Endothelial cell (in vitro differentiated cells): ENCODE results near the gene OR51I1. TPM values are rescaled to one million over a fixed set of nuclear protein-coding genes. Genes with fewer than 3 reads are reported as not detected.

Source experiments
- DNase-seq: peaks from one replicate; pipeline ENCODE4 v3.0.0; 2021; ENCODE audit warnings: low spot score
- H3K27ac Mint-ChIP-seq: one replicate; pipeline ENCODE4 v1.8.0; 2021; ENCODE audit warnings: mixed read lengths, inconsistent platforms; ENCODE audit not compliant: unreplicated experiment
- H3K27me3 Mint-ChIP-seq: one replicate; pipeline ENCODE4 v1.8.0; 2021; ENCODE audit warnings: mild to moderate bottlenecking, moderate library complexity, mixed read lengths, inconsistent platforms; ENCODE audit not compliant: unreplicated experiment
- H3K36me3 Mint-ChIP-seq: one replicate; pipeline ENCODE4 v1.8.0; 2021; ENCODE audit warnings: mild to moderate bottlenecking, low read depth, mixed read lengths, inconsistent platforms; ENCODE audit not compliant: unreplicated experiment
- H3K4me1 Mint-ChIP-seq: one replicate; pipeline ENCODE4 v1.8.0; 2021; ENCODE audit warnings: mild to moderate bottlenecking, mixed read lengths, inconsistent platforms; ENCODE audit not compliant: unreplicated experiment
- H3K4me3 Mint-ChIP-seq: one replicate; pipeline ENCODE4 v1.8.0; 2021; ENCODE audit warnings: mild to moderate bottlenecking, mixed read lengths, inconsistent platforms; ENCODE audit not compliant: unreplicated experiment
- H3K9me3 Mint-ChIP-seq: one replicate; pipeline ENCODE4 v1.8.0; 2021; ENCODE audit warnings: mixed read lengths, inconsistent platforms; ENCODE audit not compliant: unreplicated experiment
- long read RNA-seq: library from polyadenylated mRNA; unstranded; transcript quantifications from one replicate; pipeline ENCODE4 v2.0.0, GENCODE V29; 2020; ENCODE audit not compliant: unreplicated experiment
- total RNA-seq: library from RNA; stranded (reverse); fragmentation: NEBNext Ultra II Directional; extraction: Animal tissue kit (Norgen Biotek cat#: 25700); gene quantifications from one replicate; pipeline ENCODE4 v1.2.1, GENCODE V29; 2021; ENCODE audit not compliant: unreplicated experiment
- TF ChIP-seq, protein P1 (sequence below): fragments of 200-600 bp; sonication (generic); IDR thresholded peaks from one replicate; pipeline ENCODE4 v1.5.0; 2021; ENCODE audit warnings: antibody characterized with exemption; ENCODE audit not compliant: unreplicated experiment

OR51I1 gene, protein sequence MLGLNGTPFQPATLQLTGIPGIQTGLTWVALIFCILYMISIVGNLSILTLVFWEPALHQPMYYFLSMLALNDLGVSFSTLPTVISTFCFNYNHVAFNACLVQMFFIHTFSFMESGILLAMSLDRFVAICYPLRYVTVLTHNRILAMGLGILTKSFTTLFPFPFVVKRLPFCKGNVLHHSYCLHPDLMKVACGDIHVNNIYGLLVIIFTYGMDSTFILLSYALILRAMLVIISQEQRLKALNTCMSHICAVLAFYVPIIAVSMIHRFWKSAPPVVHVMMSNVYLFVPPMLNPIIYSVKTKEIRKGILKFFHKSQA
- total RNA-seq: 1.2 TPM
- long read RNA-seq: 0 reads

DNA sequence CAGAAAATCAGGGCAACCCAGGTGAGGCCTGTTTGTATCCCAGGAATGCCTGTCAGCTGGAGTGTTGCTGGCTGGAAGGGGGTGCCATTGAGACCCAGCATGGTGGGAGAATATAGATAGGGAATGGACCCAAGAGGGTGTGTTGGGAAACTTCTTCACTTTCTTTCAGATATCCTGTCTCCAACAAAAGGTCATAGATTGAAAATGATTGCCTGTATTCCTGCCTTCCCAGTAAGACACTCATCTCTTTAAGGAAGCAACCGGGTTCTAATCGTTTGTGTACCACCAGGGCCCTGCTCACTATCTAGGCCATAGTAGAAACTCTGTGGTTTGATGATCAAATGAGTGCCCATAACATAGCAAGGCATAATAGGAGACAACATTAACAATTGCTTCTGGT lies at the start of gene OR51I1:
OR51I1 (minus strand) TSS at position 101 of the 400 bp plus-strand sequence; CDS start at position 101, 0 bp downstream.
- no peaks in the 10 kb centered on the region for H3K4me1 Mint-ChIP-seq
- no peaks in the 10 kb centered on the region for H3K36me3 Mint-ChIP-seq
- TF ChIP-seq, protein P1, sequence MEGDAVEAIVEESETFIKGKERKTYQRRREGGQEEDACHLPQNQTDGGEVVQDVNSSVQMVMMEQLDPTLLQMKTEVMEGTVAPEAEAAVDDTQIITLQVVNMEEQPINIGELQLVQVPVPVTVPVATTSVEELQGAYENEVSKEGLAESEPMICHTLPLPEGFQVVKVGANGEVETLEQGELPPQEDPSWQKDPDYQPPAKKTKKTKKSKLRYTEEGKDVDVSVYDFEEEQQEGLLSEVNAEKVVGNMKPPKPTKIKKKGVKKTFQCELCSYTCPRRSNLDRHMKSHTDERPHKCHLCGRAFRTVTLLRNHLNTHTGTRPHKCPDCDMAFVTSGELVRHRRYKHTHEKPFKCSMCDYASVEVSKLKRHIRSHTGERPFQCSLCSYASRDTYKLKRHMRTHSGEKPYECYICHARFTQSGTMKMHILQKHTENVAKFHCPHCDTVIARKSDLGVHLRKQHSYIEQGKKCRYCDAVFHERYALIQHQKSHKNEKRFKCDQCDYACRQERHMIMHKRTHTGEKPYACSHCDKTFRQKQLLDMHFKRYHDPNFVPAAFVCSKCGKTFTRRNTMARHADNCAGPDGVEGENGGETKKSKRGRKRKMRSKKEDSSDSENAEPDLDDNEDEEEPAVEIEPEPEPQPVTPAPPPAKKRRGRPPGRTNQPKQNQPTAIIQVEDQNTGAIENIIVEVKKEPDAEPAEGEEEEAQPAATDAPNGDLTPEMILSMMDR: no peak
- no peak for DNase-seq
- no peak within 1 kb of the TSS for H3K27ac Mint-ChIP-seq
- no peaks in the 10 kb centered on the region for H3K9me3 Mint-ChIP-seq
- peaks cover 1% of the 10 kb centered on the region for H3K27me3 Mint-ChIP-seq
- no peak within 1 kb of the TSS for H3K4me3 Mint-ChIP-seq

DNA sequence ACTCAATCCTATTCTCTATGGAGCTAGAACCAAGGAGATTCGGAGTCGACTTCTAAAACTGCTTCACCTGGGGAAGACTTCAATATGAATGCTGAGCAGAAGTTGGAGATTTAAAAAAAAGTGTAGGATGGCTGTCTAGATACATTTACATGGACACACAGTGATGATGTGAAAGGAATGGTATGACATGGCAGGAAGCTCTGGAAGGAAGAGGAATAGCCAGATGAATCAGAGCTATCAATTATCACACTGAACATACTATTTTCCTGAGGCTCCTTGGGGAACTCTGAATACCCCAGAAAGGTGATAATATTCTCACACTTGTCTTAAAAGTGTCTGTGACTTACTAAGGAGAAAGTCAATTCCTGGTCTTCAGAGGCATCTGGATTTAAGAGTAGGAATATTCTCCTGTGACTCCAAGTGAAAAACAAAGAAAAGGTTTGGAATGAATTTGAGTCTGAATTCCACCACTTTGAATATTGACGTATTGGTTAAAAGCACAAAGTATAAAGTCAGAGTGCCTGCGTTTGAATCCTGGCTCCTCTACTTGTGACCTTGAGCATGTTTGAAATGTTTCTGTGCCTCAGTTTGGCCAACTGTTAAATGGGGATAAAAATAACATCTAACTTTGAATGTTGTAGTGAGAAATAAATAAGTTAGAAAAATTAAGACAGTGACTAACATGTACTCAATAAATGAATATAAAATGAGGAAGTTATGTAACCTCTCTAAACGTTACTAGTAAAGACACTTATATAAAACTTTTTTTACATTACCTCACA lies 48.5 kb upstream of the OR51I1 start:
- Mint-ChIP-seq H3K27me3 (no peaks in the 10 kb centered on the region), H3K27ac (no peak overlapping the region), H3K4me1 (no peaks in the 10 kb centered on the region), H3K36me3 (no peaks in the 10 kb centered on the region), H3K9me3 (no peaks in the 10 kb centered on the region), H3K4me3 (no peak overlapping the region)
- DNase-seq: no peak
- TF ChIP-seq, protein P1: no peak

- no peaks in the 10 kb centered on the region for H3K27me3 Mint-ChIP-seq
- no peak overlapping the region for H3K4me3 Mint-ChIP-seq
- H3K4me1 Mint-ChIP-seq: no peaks in the 10 kb centered on the region
- H3K27ac Mint-ChIP-seq: no peak overlapping the region
- TF ChIP-seq, protein P1: no peak
- H3K36me3 Mint-ChIP-seq: peaks cover 1% of the 10 kb centered on the region
- no peak for DNase-seq
- H3K9me3 Mint-ChIP-seq: no peaks in the 10 kb centered on the region
Measured at GRCh38 chr11:5488798-5489399, 47.6 kb upstream of the OR51I1 start.

- peaks cover 2% of the 10 kb centered on the region for H3K27me3 Mint-ChIP-seq
- H3K36me3 Mint-ChIP-seq: peaks cover 3% of the 10 kb centered on the region
- no peaks in the 10 kb centered on the region for H3K4me1 Mint-ChIP-seq
- H3K27ac Mint-ChIP-seq: no peak within 1 kb of the TSS
- no peak for DNase-seq
- H3K4me3 Mint-ChIP-seq: no peak within 1 kb of the TSS
- TF ChIP-seq, protein P1: no peak
- H3K9me3 Mint-ChIP-seq: no peaks in the 10 kb centered on the region
Measured at GRCh38 chr11:5488385-5488784, 47.1 kb upstream of the OR51I1 start, which contains the start of gene OR52D1. Gene OR52D1 (plus strand): TSS chr11:5488685. CDS start chr11:5488707, 22 bp downstream.
